AML-193 (cell line): ENCODE measurements around the gene DCAF6.
A peak's percentile ranks its signal among the peaks of the same experiment; 100 is the strongest.
"Not testable (repeated sequence)": the region's sequence is repeated elsewhere in the genome, so short reads cannot be mapped to it uniquely, and the experiment has no call there.

ENCODE experiments used
- DNase-seq, 2 experiments: peaks; one replicate each; lab custom pipeline; 2025; lab: John Stamatoyannopoulos, UW

Gene DCAF6

GRCh38 chr1:168009322-168009721 lies 72.8 kb downstream of the DCAF6 start:
- DNase-seq, result no peak

GRCh38 chr1:168019407-168019806 lies 82.9 kb downstream of the DCAF6 start:
- no peak for DNase-seq

GRCh38 chr1:168031198-168031597 lies 94.7 kb downstream of the DCAF6 start:
- DNase-seq, result no peak

GRCh38 chr1:168031627-168032026 lies 95.1 kb downstream of the DCAF6 start:
- DNase-seq, result no peak

GRCh38 chr1:168032029-168032428 lies 95.5 kb downstream of the DCAF6 start:
- DNase-seq, result no peak

GRCh38 chr1:168035345-168035744 lies 98.9 kb downstream of the DCAF6 start:
- DNase-seq, result no peak

- no peak for DNase-seq
These were observed 105.9 kb downstream of the DCAF6 start for GRCh38 chr1:168042362-168042761.

- DNase-seq, result no peak
These were observed 108.8 kb downstream of the DCAF6 start for GRCh38 chr1:168045311-168045710.

GRCh38 chr1:168050307-168050706 lies 113.8 kb downstream of the DCAF6 start:
- DNase-seq, result no peak

- no peak for DNase-seq
These were observed 114.4 kb downstream of the DCAF6 start for GRCh38 chr1:168050880-168051279.

GRCh38 chr1:168053681-168054080 lies 117.2 kb downstream of the DCAF6 start:
- DNase-seq, result no peak

- DNase-seq, result peak; percentile 42 to 45
These were observed 117.6 kb downstream of the DCAF6 start for GRCh38 chr1:168054117-168054516.

GRCh38 chr1:168056152-168056551 lies 119.7 kb downstream of the DCAF6 start:
- not testable (repeated sequence) for DNase-seq

- no peak for DNase-seq
These were observed 120.9 kb downstream of the DCAF6 start for GRCh38 chr1:168057355-168057754.

GRCh38 chr1:168057921-168058320 lies 121.4 kb downstream of the DCAF6 start:
- DNase-seq, result no peak

GRCh38 chr1:168064216-168064615 lies 127.7 kb downstream of the DCAF6 start:
- DNase-seq, result no peak

GRCh38 chr1:168065506-168065905 lies 129.0 kb downstream of the DCAF6 start:
- DNase-seq, result no peak

- DNase-seq, result no peak
These were observed 132.9 kb downstream of the DCAF6 start for GRCh38 chr1:168069384-168069783.

- no peak for DNase-seq
These were observed 143.3 kb downstream of the DCAF6 start for GRCh38 chr1:168079761-168080160.

GRCh38 chr1:168081373-168082007 lies 145.0 kb downstream of the DCAF6 start:
- no peak for DNase-seq

GRCh38 chr1:168082008-168082876 lies 145.8 kb downstream of the DCAF6 start:
- DNase-seq, result peak; percentile 58 to 64

- no peak for DNase-seq
These were observed 147.2 kb downstream of the DCAF6 start for GRCh38 chr1:168083456-168084325.
